Small intestine (tissue), 16 donors: ENCODE results near the gene PPOX. TPM values are rescaled to one million over a fixed set of nuclear protein-coding genes. Genes with fewer than 3 reads are reported as not detected.
A peak's percentile ranks its signal among the peaks of the same experiment; 100 is the strongest.

Experiments
- DNase-seq, 2 donors: peaks; one replicate each; pipeline versions ENCODE4 v3.0.0 to v3.0.0-alpha.2; 2013
- FAIRE-seq: peaks from 2 replicates; lab custom pipeline; 2012; peaks lifted over from hg19 to GRCh38; lab: Jason Lieb, UNC
- H3K27ac ChIP-seq, 3 donors: one replicate each; pipeline ENCODE4 v1.5.1; 2013; ENCODE audit warnings: low read length in 2 of 3, mild to moderate bottlenecking in 2 of 3, control low read depth in 1 of 3, inconsistent platforms in 1 of 3, low read depth in 1 of 3, moderate library complexity in 1 of 3
- H3K27me3 ChIP-seq, 3 donors: one replicate each; pipeline ENCODE4 v1.6.1; 2013; ENCODE audit warnings: low read length in 3 of 3, inconsistent platforms in 1 of 3; ENCODE audit not compliant: control insufficient read depth in 3 of 3, insufficient read depth in 3 of 3
- H3K36me3 ChIP-seq, 3 donors: one replicate each; pipeline ENCODE4 v1.6.1; 2013; ENCODE audit warnings: low read length in 3 of 3, inconsistent platforms in 1 of 3, low read depth in 1 of 3, mild to moderate bottlenecking in 1 of 3, moderate library complexity in 1 of 3; ENCODE audit not compliant: control insufficient read depth in 3 of 3, insufficient read depth in 2 of 3
- H3K4me1 ChIP-seq, 3 donors: one replicate each; pipeline ENCODE4 v1.6.1; 2013; ENCODE audit warnings: low read length in 2 of 3, inconsistent platforms in 1 of 3, low read depth in 1 of 3, mild to moderate bottlenecking in 1 of 3, moderate library complexity in 1 of 3; ENCODE audit not compliant: control insufficient read depth in 3 of 3, insufficient read depth in 2 of 3
- H3K4me3 ChIP-seq, 3 donors: one replicate each; pipeline ENCODE4 v1.5.1; 2013; ENCODE audit warnings: low read length in 3 of 3, control low read depth in 1 of 3, inconsistent platforms in 1 of 3, low read depth in 1 of 3, mild to moderate bottlenecking in 1 of 3, moderate library complexity in 1 of 3
- H3K9me3 ChIP-seq, 2 donors: one replicate each; pipeline ENCODE4 v1.6.1; 2013; ENCODE audit warnings: low read depth in 1 of 2, low read length in 1 of 2; ENCODE audit not compliant: control insufficient read depth in 2 of 2, insufficient read depth in 1 of 2
- WGBS, 3 donors: extraction: QIAGEN DNeasy Blood & Tissue Kit; methylation state at CpG; one replicate each; pipeline ENCODE4 v1.1.7; 2013; 5-methylcytosine and 5-hydroxymethylcytosine counted together
- long read RNA-seq, 10 donors: transcript quantifications; one replicate each; lab custom pipeline, GENCODE V29; 2026
- polyA plus RNA-seq, 4 donors: library from polyadenylated mRNA; stranded (reverse) in 3 of 4; unstranded in 1 of 4; fragments of 200-250 nt in 3 of 4; fragments of 120-200 nt in 1 of 4; gene quantifications; one replicate each; pipeline versions ENCODE4 v1.2.1 to v1.2.3, GENCODE V29; 2013
- donor health status: healthy with polysubstance abuse.
- donor health status: control.
- donor health status: control.
- donor health status: Bipolar disorder and iron deficiency.
- donor health status: healthy.

The PPOX gene
- 10 to 100 TPM; 12.6 to 51.9 (median 18.9) TPM for polyA plus RNA-seq
- long read RNA-seq, donor 1, result 0 reads
- long read RNA-seq, donor 2, result 0 reads
- long read RNA-seq, donor 3, partial matches to known transcripts, result 6 of 11 reads
- long read RNA-seq, donor 3, other reads (novel, unspliced or antisense), result 0 of 11 reads
- long read RNA-seq, donor 4, result 0 reads
- long read RNA-seq, donor 5, partial matches to known transcripts, result 10 of 11 reads
- long read RNA-seq, donor 5, other reads (novel, unspliced or antisense), result 0 of 11 reads
- long read RNA-seq, donor 6, partial matches to known transcripts, result 7 of 9 reads
- long read RNA-seq, donor 6, other reads (novel, unspliced or antisense), result 0 of 9 reads
- long read RNA-seq, donor 7, result 0 reads
- long read RNA-seq, donor 8, partial matches to known transcripts, result 0 of 1 reads
- long read RNA-seq, donor 8, other reads (novel, unspliced or antisense), result 0 of 1 reads
- long read RNA-seq, donor 9, partial matches to known transcripts, result 0 of 2 reads
- long read RNA-seq, donor 9, other reads (novel, unspliced or antisense), result 0 of 2 reads
- long read RNA-seq, donor 10, partial matches to known transcripts, result 10 of 20 reads
- long read RNA-seq, donor 10, other reads (novel, unspliced or antisense), result 10 of 20 reads

DNA sequence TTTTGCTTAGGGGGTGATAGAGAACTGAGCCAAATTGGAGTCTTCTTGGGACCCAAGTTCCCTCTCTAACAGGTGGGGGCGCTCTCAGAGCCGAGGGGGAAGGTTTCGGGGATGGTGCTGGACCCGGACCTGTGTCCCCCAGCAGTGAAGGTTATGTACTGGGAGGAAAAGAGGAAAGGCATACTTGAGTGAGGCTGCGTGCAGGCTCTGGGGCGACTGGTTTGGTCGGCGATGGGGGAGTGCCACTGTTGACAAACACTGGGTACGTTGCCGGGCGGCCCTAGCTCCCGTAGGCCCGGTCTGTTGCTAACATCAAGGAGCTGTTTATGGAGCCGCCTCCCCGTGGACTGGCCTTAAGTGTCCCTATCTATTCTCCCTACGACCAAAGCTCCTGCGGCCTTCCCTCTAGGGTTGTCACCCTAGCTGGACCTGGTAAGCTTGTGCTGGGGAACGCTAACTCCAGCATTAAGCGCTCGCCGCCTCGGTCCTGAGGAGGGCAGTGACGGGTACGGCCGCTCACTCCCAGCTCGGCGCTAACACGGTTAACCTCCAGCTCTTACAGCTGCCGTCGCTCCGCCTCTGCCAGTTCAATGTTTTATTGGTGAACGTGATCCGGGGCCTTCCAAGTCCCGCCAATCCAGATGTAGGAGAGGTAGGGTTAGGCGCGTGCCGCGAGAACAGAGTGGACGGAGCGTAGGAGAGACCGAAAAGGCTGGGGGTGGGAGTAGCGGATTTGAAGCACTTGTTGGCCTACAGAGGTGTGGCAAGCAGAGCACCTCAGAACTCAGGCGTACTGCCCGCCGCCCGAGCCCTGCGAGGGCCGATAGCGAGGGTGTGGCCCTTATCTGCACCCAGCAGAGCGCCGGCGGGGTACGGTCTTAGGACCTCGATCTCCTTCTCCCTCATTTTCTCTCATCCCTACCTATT is at the start of gene PPOX:
PPOX (plus strand) TSS at position 685 of the 927 bp plus-strand sequence. CDS start 422 bp downstream, outside the sequence.
- Histone ChIP-seq H3K27me3 (no peaks in the 10 kb centered on the region), H3K4me3 (peak within 1 kb of the TSS; percentile 42 to 61 (median 59)), H3K4me1 (peaks cover 2 to 25% (median 3%) of the 10 kb centered on the region in 3 donors), H3K36me3 (peaks cover 0 to 59% (median under 1%) of the 10 kb centered on the region in 3 donors), H3K9me3 (no peaks in the 10 kb centered on the region), H3K27ac (peak within 1 kb of the TSS; percentile 69 to 95 (median 90))
- DNase-seq (peak; percentile 98 to 99), FAIRE-seq (no peak)
- 0% methylated on average over 54 of the region's 54 CpGs for WGBS, 3 donors

DNA sequence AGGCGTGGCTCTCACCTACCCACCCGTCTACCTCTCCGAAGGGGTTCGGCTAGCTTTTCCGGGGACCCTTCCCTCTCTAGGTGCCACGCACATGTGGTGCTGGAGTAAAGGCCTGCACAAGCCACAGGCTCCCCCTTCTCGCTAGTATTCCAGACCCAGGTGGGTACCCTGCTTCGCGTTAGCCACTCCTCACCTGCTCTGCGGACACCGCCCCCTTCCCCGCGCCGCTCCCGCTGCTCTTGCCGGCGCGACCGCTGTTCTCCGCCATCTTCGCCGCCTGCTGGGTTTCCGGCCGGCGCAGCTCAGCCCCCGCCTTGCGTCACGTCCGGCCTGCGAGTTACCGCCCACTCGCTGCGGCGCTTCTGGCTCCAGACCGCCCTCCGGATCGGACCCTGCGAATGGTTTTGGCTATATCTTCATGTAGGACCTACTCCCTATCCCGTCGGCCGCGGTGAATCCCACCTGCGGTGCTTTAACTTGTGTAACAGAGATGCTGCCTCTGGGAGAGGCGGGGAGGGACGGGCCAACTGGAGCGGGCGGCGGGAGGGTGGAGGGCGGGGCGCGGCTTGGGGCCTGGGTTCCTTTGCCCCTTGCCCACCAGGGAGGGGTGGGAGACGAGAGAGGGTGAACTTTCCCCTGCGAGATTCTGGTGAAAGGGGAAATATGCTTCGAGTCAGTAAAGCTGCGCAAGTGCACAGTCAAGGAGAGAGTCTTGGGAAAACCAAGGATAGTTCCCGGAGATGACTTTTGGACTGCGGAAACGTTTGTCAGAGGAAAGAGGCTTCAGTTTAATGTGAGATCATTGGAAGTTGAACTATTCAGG is 48.3 kb upstream of the PPOX start, which contains the start of the genes NIT1 and PFDN2:
NIT1 (plus strand) TSS at position 347 of the 823 bp plus-strand sequence; CDS start at position 419, 72 bp downstream.
PFDN2 (minus strand) TSS at position 279 of the 823 bp plus-strand sequence; CDS start at position 268, 11 bp downstream.
- 0 to 1% (median 0%) methylated on average over 58 of the region's 58 CpGs for WGBS, 3 donors

DNA sequence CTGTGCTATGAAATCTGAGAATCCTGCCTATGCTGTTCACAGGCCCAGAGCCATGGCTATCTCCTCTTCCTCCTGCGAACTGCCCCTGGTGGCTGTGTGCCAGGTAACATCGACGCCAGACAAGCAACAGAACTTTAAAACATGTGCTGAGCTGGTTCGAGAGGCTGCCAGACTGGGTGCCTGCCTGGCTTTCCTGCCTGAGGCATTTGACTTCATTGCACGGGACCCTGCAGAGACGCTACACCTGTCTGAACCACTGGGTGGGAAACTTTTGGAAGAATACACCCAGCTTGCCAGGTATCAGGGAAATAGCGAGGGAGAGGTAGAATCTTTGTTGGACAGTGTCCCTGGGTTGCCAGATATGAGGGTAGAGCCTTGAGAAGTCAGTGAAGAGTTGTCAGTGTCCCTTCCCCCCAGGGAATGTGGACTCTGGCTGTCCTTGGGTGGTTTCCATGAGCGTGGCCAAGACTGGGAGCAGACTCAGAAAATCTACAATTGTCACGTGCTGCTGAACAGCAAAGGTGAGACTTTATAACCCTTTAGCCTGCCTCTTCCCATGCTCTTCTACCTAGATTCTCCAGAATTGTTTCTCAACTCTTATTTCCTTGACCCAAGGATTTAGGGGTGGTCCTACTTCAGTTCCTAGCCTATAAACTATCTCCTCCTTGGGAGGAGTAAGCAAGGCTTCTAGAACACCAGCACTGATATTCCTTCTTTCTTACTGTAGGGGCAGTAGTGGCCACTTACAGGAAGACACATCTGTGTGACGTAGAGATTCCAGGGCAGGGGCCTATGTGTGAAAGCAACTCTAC is 46.9 kb upstream of the PPOX start:
- Histone ChIP-seq H3K4me1 (peaks cover 4 to 43% (median 12%) of the 10 kb centered on the region in 3 donors), H3K9me3 (no peaks in the 10 kb centered on the region), H3K27me3 (no peaks in the 10 kb centered on the region), H3K36me3 (peaks cover 17 to 48% (median 27%) of the 10 kb centered on the region in 3 donors), H3K27ac (peak overlapping the region; percentile 92 to 97 (median 95)), H3K4me3 (peak overlapping the region in 2 of 3 donors; percentile 80 to 94)
- WGBS, 3 donors, result 17 to 40% (median 39%) methylated on average over 10 of the region's 10 CpGs
- no peak for FAIRE-seq
- peak; percentile 85 to 92 for DNase-seq

More for the DNA sequence above, 48.3 kb upstream of the PPOX start, which contains the start of the genes NIT1 and PFDN2:
- Histone ChIP-seq H3K36me3 (peaks cover 12 to 37% (median 19%) of the 10 kb centered on the region in 3 donors), H3K27ac (peak within 1 kb of the TSS; percentile 92 to 97 (median 95)), H3K9me3 (no peaks in the 10 kb centered on the region), H3K4me3 (peak within 1 kb of the TSS; percentile 80 to 94 (median 85)), H3K4me1 (peaks cover 4 to 43% (median 12%) of the 10 kb centered on the region in 3 donors), H3K27me3 (no peaks in the 10 kb centered on the region)
- FAIRE-seq, result no peak
- DNase-seq, result peak; percentile 85 to 97

DNA sequence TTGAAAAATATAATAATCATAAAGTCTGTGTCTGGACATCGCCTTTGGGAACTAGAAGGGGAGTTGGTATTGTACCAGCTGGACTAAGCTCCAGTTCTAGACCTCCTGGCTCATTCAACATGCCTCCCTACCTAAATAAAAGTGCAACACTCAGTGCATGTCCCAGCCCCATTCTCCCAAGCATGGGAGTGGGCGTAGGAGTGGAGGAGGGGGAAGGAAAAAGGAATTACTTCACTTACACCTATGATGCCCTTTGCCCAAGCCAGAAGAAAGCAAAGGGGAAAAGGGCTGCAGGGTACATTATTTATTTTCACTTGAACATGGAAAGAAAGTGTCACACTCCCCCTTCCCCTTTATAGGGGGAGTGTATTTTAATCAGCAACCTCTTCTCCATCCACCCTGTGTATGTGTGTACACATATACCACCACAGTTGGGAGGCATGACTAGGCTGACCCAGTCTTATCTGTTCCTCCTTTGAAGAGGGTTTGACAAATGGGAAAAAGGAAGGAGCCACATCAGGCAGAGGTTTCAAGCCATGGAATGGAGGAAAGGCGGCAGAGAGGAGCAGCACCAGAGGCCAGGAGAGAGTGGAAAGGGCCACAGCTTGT is 45.1 kb upstream of the PPOX start:
- DNase-seq (no peak), FAIRE-seq (no peak)
- H3K27ac ChIP-seq, result peak overlapping the region in 1 of 3 donors; percentile 95
- no peaks in the 10 kb centered on the region for H3K27me3 ChIP-seq
- no peaks in the 10 kb centered on the region for H3K9me3 ChIP-seq
- H3K36me3 ChIP-seq, result peaks cover 19 to 51% (median 27%) of the 10 kb centered on the region in 3 donors
- peaks cover 2 to 43% (median 12%) of the 10 kb centered on the region in 3 donors for H3K4me1 ChIP-seq
- H3K4me3 ChIP-seq, result no peak overlapping the region
- WGBS, 3 donors, result 88 to 100% (median 89%) methylated on average over 3 of the region's 3 CpGs

DNA sequence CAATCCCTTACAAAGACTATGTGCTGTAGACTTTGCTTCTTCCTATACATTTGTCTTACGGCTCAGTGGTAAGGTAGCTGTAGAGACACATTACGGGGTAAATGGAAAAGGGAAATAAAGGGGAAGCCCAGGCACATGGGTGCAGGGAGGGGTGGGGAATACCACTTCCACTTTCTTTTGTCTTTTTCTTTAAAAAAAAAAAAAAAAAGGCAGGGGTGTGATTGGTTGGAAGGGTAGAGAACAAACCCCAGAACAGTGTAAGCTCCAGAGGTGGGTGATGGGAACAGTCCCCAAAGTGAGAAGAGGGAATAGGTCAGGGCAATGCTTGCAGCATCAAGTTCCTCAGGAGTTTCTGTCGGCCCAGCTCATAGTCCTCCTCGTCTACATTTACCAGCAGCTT is 44.4 kb upstream of the PPOX start:
- no peak for DNase-seq
- no peak overlapping the region for H3K27ac ChIP-seq

DNA sequence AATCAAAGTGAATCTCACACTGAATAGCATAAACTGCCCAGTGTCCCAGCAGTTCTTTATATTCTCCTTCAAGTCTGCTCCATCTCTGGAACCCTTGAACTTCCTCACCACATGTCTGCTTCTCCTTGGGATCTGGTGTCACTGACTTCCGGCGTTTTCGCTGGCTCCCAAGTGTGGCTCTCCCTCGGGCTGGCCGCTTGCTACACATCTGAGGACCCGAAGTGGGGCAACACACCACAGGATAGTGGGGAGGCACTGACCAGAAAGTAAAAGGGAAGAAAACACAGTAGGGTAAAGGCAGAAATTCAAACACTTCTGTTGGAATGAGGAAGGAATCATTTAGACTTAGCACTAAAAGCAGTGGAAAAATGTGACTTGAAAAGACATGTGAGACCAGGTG is 43.3 kb upstream of the PPOX start:
- DNase-seq, result no peak
- peaks cover 19 to 47% (median 27%) of the 10 kb centered on the region in 3 donors for H3K36me3 ChIP-seq
- no peak overlapping the region for H3K4me3 ChIP-seq
- WGBS, 3 donors, result 88 to 89% (median 89%) methylated on average over 6 of the region's 6 CpGs
- no peaks in the 10 kb centered on the region for H3K9me3 ChIP-seq
- H3K4me1 ChIP-seq, result peaks cover 2 to 33% (median 9%) of the 10 kb centered on the region in 3 donors
- no peak overlapping the region for H3K27ac ChIP-seq
- no peak for FAIRE-seq
- H3K27me3 ChIP-seq, result no peaks in the 10 kb centered on the region

More for the DNA sequence above, 44.4 kb upstream of the PPOX start:
- H3K36me3 ChIP-seq, result peaks cover 19 to 47% (median 27%) of the 10 kb centered on the region in 3 donors
- no peak overlapping the region for H3K4me3 ChIP-seq
- 72 to 79% (median 78%) methylated on average over 4 of the region's 4 CpGs for WGBS, 3 donors
- no peak for FAIRE-seq
- H3K27me3 ChIP-seq, result no peaks in the 10 kb centered on the region
- peaks cover 2 to 37% (median 9%) of the 10 kb centered on the region in 3 donors for H3K4me1 ChIP-seq
- H3K9me3 ChIP-seq, result no peaks in the 10 kb centered on the region
